Right renal pelvis (tissue), 4 donors: ENCODE results near the gene IQCH. TPM values are rescaled to one million over a fixed set of nuclear protein-coding genes. Genes with fewer than 3 reads are reported as not detected.

ENCODE experiments used
- DNase-seq, 4 donors: peaks; one replicate each; pipeline ENCODE4 v3.0.0-alpha.2; 2013; ENCODE audit warnings: low read depth in 4 of 4, low spot score in 3 of 4, missing footprints in 1 of 4
- polyA plus RNA-seq, 4 donors: library from polyadenylated mRNA; unstranded; fragments of 120-200 nt; gene quantifications; one replicate each; pipeline ENCODE4 v1.2.1, GENCODE V29; 2013; ENCODE audit not compliant: insufficient read length in 4 of 4

Gene IQCH
- polyA plus RNA-seq, 4 donors, result 5.4 to 8.6 (median 6.4) TPM

DNA sequence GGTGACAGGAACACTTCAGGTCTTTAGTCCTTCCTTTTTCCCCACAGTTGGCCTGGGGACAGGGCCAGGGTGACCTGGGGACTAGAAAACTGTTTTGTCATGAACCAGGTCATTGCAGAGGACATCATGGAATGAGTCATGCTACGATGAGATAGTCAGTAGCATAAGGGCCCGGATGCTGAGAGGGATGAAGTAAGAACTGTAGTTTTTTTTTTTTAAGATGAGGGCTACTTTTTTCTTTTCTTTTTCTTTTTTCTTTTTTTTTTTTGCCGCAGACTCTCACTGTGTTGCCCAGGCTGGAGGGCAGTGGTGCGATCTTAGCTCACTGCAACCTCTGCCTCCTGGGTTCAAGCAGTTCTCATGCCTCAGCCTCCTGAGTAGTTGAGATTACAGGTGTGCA, 295.9 kb downstream of the IQCH start:
- DNase-seq, result no peak

DNA sequence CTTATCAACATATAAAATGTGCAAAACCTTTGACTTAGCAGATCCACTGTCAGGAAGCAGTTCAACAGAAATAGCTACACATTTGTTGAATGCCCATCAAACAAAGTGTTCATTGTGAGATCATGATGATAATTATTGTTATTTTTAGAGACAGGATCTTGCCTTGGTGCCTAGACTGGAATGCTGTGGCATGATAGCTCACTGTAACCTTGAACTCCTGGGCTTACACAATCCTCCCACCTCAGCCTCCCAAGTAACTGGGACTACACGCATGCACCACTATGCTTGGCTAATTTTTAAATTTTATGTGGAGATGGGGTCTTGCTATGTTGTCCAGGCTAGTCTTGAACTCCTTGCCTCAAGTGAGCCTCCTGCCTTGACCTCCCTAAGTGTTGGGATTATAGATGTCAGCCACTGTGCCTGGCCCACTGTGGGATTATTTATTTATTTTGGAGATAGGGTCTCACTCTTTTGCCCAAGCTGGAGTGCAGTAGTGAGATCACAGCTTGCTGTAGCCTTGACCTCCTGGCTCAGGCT, 296.7 kb downstream of the IQCH start:
- DNase-seq, result no peak

Other genes with a start within 250 kb of the IQCH start
- gene SMAD3, start 189.2 kb upstream of the IQCH start, polyA plus RNA-seq, result 10 to 100 TPM; 47.5 to 53.1 (median 50.2) TPM
- gene AAGAB, start 125 bp upstream of the IQCH start, polyA plus RNA-seq, result 10 to 100 TPM; 50.8 to 65.3 (median 63.1) TPM